GM12892 (cell line): ENCODE results near the gene C7orf57.

Source experiments
- POLR2A ChIP-seq: IDR thresholded peaks from 2 replicates; pipeline ENCODE4 v1.6.1; 2011; ENCODE audit warnings: low read depth, low read length, control low read depth
- POLR2AphosphoS5 ChIP-seq: IDR thresholded peaks from 2 replicates; pipeline ENCODE4 v1.6.1; 2011; ENCODE audit warnings: low read depth, low read length, control low read depth
- TAF1 ChIP-seq: IDR thresholded peaks from 2 replicates; pipeline ENCODE4 v1.6.1; 2011; ENCODE audit warnings: low read depth, mild to moderate bottlenecking, control low read depth, low read length, borderline replicate concordance

GRCh38 chr7:48097521-48098231 lies 62.3 kb downstream of the C7orf57 start:
- TF ChIP-seq POLR2A: no peak
- no peak for TF ChIP-seq TAF1
- TF ChIP-seq POLR2AphosphoS5: no peak
